HepG2 (cell line): ENCODE data around the gene CCDC61. TPM values are rescaled to one million over a fixed set of nuclear protein-coding genes. Genes with fewer than 3 reads are reported as not detected.

Source experiments
- ATAC-seq: fragments of 200-7000 bp; cut with Tn5 transposase; 3 replicates; pipeline ENCODE4 v1.9.1; 2020; ENCODE audit warnings: mild to moderate bottlenecking, moderate library complexity
- BruUV-seq: library from RNA; stranded (reverse); fragments of 400-500 nt; replicated peaks from 2 replicates; lab custom pipeline; 2021; lab: Mats Ljungman, UMichigan
- CTCF ChIA-PET: fragments of 300-600 bp; formaldehyde crosslinking; extraction: SDS; loops from one replicate; lab custom pipeline; 2021; ENCODE audit warnings: low total read pairs, inconsistent platforms, low intra/inter-chr PET ratio; lab: Yijun Ruan, JAX
- POLR2A ChIA-PET: fragments of 350-600 bp; sonication (Branson Sonifier 250); formaldehyde crosslinking; loops from one replicate; lab custom pipeline; 2020; ENCODE audit warnings: antibody characterized with exemption, inconsistent platforms; lab: Yijun Ruan, JAX
- DNase-seq: peaks from one replicate; pipeline ENCODE4 v3.0.0-alpha.2; 2015; ENCODE audit warnings: low spot score
- FAIRE-seq: peaks from 3 replicates; lab custom pipeline; 2011; peaks lifted over from hg19 to GRCh38; lab: Jason Lieb, UNC
- H2AFZ ChIP-seq: one replicate; pipeline ENCODE4 v1.6.1; 2011; ENCODE audit warnings: low read length, inconsistent platforms
- H3K27ac ChIP-seq: fragments of 300-600 bp; 3 replicates; pipeline ENCODE4 v1.8.0; 2011; ENCODE audit warnings: mixed run types, mild to moderate bottlenecking, mixed read lengths, low read length, inconsistent platforms; ENCODE audit not compliant: insufficient read depth; ENCODE audit errors: extremely low read length
- H3K27me3 ChIP-seq, 2 experiments: fragments of 200-600 bp in 1 of 2; 2 replicates in 1 of 2; 3 replicates in 1 of 2; pipeline versions ENCODE4 v1.6.0 to v1.8.0; 2011; ENCODE audit warnings: low read length in 2 of 2, mild to moderate bottlenecking in 2 of 2, moderate library complexity in 2 of 2, inconsistent platforms in 1 of 2; ENCODE audit not compliant: insufficient read depth in 2 of 2, control insufficient read depth in 1 of 2
- H3K36me3 ChIP-seq, 2 experiments: fragments of 200-600 bp in 1 of 2; replicated peaks in 1 of 2; 2 replicates in 1 of 2; 3 replicates in 1 of 2; pipeline versions ENCODE4 v1.5.1 to v1.8.0; 2011; ENCODE audit warnings: low read length in 2 of 2, inconsistent platforms in 1 of 2; ENCODE audit not compliant: insufficient read depth in 2 of 2, control insufficient read depth in 1 of 2
- H3K4me1 ChIP-seq: 2 replicates; pipeline ENCODE4 v1.5.1; 2012; ENCODE audit warnings: low read length, inconsistent platforms; ENCODE audit not compliant: insufficient read depth
- H3K4me2 ChIP-seq: 2 replicates; pipeline ENCODE4 v1.6.0; 2011; ENCODE audit warnings: low read depth, low read length, inconsistent platforms
- H3K4me3 ChIP-seq, 3 experiments: fragments of 200-600 bp in 1 of 3; sonication (generic), shearing (Covaris generic) in 1 of 3; replicated peaks in 1 of 3; 2 replicates each; pipeline ENCODE4 v1.5.1; 2011 to 2016; ENCODE audit warnings: low read length in 3 of 3, inconsistent platforms in 2 of 3, low read depth in 2 of 3, mild to moderate bottlenecking in 2 of 3, control low read depth in 1 of 3, mixed read lengths in 1 of 3; ENCODE audit not compliant: insufficient read depth in 1 of 3
- H3K79me2 ChIP-seq: one replicate; pipeline ENCODE4 v1.6.1; 2011; ENCODE audit warnings: low read length, inconsistent platforms; ENCODE audit not compliant: insufficient read depth
- H3K9ac ChIP-seq: 2 replicates; pipeline ENCODE4 v1.6.0; 2011; ENCODE audit warnings: mild to moderate bottlenecking, low read depth, low read length, inconsistent platforms; ENCODE audit not compliant: insufficient read depth
- H3K9me3 ChIP-seq: 2 replicates; pipeline ENCODE4 v1.5.1; 2012; ENCODE audit warnings: mild to moderate bottlenecking, low read length
- H4K20me1 ChIP-seq: 2 replicates; pipeline ENCODE4 v1.6.0; 2011; ENCODE audit warnings: inconsistent platforms, mild to moderate bottlenecking, low read length, moderate library complexity; ENCODE audit not compliant: insufficient read depth
- ATF7 ChIP-seq, 2 experiments: fragments of 450-650 bp in 1 of 2; sonication (generic) in 1 of 2; formaldehyde crosslinking in 1 of 2; IDR thresholded peaks; 2 replicates each; pipeline versions ENCODE4 v1.4.0 to v1.6.1; 2016 to 2020; ENCODE audit warnings: antibody characterized with exemption in 1 of 2, mild to moderate bottlenecking in 1 of 2, missing genetic modification reagents in 1 of 2
- DPF2 ChIP-seq: sonication (generic); formaldehyde crosslinking; IDR thresholded peaks from 2 replicates; pipeline ENCODE4 v1.4.0; 2020; ENCODE audit warnings: mild to moderate bottlenecking, low read depth, missing genetic modification reagents, borderline replicate concordance
- GTF3A ChIP-seq: sonication (generic); formaldehyde crosslinking; conservative IDR thresholded peaks from 2 replicates; pipeline ENCODE4 v1.4.0; 2020; ENCODE audit warnings: mild to moderate bottlenecking, missing genetic modification reagents
- HOXA9 ChIP-seq: sonication (generic); formaldehyde crosslinking; IDR thresholded peaks from 2 replicates; pipeline ENCODE4 v1.8.1; 2022; ENCODE audit warnings: missing genetic modification reagents, mild to moderate bottlenecking, moderate library complexity, borderline replicate concordance
- ISL2 ChIP-seq: sonication (generic); formaldehyde crosslinking; IDR thresholded peaks from 2 replicates; pipeline ENCODE4 v1.5.0; 2020; ENCODE audit warnings: missing genetic modification reagents
- KDM2A ChIP-seq: sonication (generic); formaldehyde crosslinking; IDR thresholded peaks from 2 replicates; pipeline ENCODE4 v1.4.0; 2020; ENCODE audit warnings: low read depth, missing genetic modification reagents, borderline replicate concordance
- RXRA ChIP-seq: sonication (generic); formaldehyde crosslinking; IDR thresholded peaks from 2 replicates; pipeline ENCODE4 v1.5.1; 2020; ENCODE audit warnings: missing genetic modification reagents
- TGIF2 ChIP-seq: IDR thresholded peaks from 2 replicates; pipeline ENCODE4 v1.6.1; 2016; ENCODE audit warnings: control low read depth, missing compliant biosample characterization
- YEATS2 ChIP-seq: sonication (generic); formaldehyde crosslinking; IDR thresholded peaks from 2 replicates; pipeline ENCODE4 v1.4.0; 2020; ENCODE audit warnings: missing genetic modification reagents, borderline replicate concordance
- ZFP41 ChIP-seq: sonication (generic); formaldehyde crosslinking; IDR thresholded peaks from 2 replicates; pipeline ENCODE4 v1.4.0; 2020; ENCODE audit warnings: mild to moderate bottlenecking, missing genetic modification reagents, borderline replicate concordance
- ZMYM2 ChIP-seq: sonication (generic); formaldehyde crosslinking; IDR thresholded peaks from 2 replicates; pipeline ENCODE4 v1.8.0; 2022; ENCODE audit warnings: mild to moderate bottlenecking, missing genetic modification reagents
- ZNF256 ChIP-seq: sonication (generic); formaldehyde crosslinking; conservative IDR thresholded peaks from 2 replicates; pipeline ENCODE4 v1.4.0; 2020; ENCODE audit warnings: missing genetic modification reagents
- ZNF280B ChIP-seq: sonication (generic); formaldehyde crosslinking; IDR thresholded peaks from 2 replicates; pipeline ENCODE4 v1.5.0; 2020; ENCODE audit warnings: missing genetic modification reagents, mild to moderate bottlenecking, borderline replicate concordance
- ZNF550 ChIP-seq: sonication (generic); formaldehyde crosslinking; IDR thresholded peaks from 2 replicates; pipeline ENCODE4 v1.4.0; 2020; ENCODE audit warnings: mild to moderate bottlenecking, missing genetic modification reagents, borderline replicate concordance
- ZNF652 ChIP-seq: IDR thresholded peaks from 2 replicates; pipeline ENCODE4 v1.6.1; 2016; ENCODE audit warnings: low read depth, borderline replicate concordance
- ZNF672 ChIP-seq: sonication (generic); formaldehyde crosslinking; IDR thresholded peaks from 2 replicates; pipeline ENCODE4 v1.8.1; 2022; ENCODE audit warnings: missing genetic modification reagents
- ZNF691 ChIP-seq: sonication (generic); formaldehyde crosslinking; IDR thresholded peaks from 2 replicates; pipeline ENCODE4 v1.4.0; 2020; ENCODE audit warnings: missing genetic modification reagents, low read depth, mild to moderate bottlenecking, borderline replicate concordance
- ZNF710 ChIP-seq: sonication (generic); formaldehyde crosslinking; IDR thresholded peaks from 2 replicates; pipeline ENCODE4 v1.5.0; 2020; ENCODE audit warnings: mild to moderate bottlenecking, missing genetic modification reagents, borderline replicate concordance
- ZSCAN30 ChIP-seq: sonication (generic); formaldehyde crosslinking; IDR thresholded peaks from 2 replicates; pipeline ENCODE4 v1.5.0; 2020; ENCODE audit warnings: mild to moderate bottlenecking, missing genetic modification reagents
- WGBS: methylation state at CpG from one replicate; pipeline ENCODE4 v1.1.6; 2017; ENCODE audit warnings: low lambda C conversion rate; 5-methylcytosine and 5-hydroxymethylcytosine counted together
- in situ Hi-C: cut with HindIII; loops from 2 replicates; pipeline ENCODE4 v1.10.0; 2017; ENCODE audit warnings: low pct_unique_long_range_greater_than_20kb; ENCODE audit not compliant: extremely low pct_ligation_motif_present
- intact Hi-C: fragments of 100-400 bp; cut with micrococcal nuclease; formaldehyde crosslinking; loops from one replicate; pipeline ENCODE4 v1.10.0; 2022; ENCODE audit not compliant: unreplicated experiment
- polyA plus RNA-seq, 8 experiments: library from polyadenylated mRNA; depleted of rRNA in 3 of 8; stranded (reverse) in 7 of 8; unstranded in 1 of 8; fragments of >200 nt; fragmentation: Illumina TruSeq in 4 of 8; extraction: Trizol in 4 of 8; gene quantifications; 2 replicates each; pipeline versions ENCODE4 v1.2.1 to v1.2.3, GENCODE V29; 2011 to 2016; ENCODE audit warnings: low read depth in 4 of 8, missing spikeins in 1 of 8, mixed read lengths in 1 of 8; ENCODE audit not compliant: insufficient read depth in 1 of 8
- total RNA-seq, 5 experiments: library from RNA; depleted of rRNA; stranded (reverse); fragments of >200 nt; fragmentation: Illumina TruSeq; extraction: Trizol; gene quantifications; 2 replicates each; pipeline ENCODE4 v1.2.3, GENCODE V29; 2016; ENCODE audit warnings: low read depth in 1 of 5

The CCDC61 gene
- total and polyA plus RNA-seq, 2 of the 13 experiments (the other 11 are each of a cell fraction or from before 2014, with no cell fraction given): 4.2 to 4.9 TPM

- TF ChIP-seq ZNF691 (CRISPR knock-in tag) (no peak), TGIF2 (0 out of 2 replicates have a peak, but pooled peaks have one; percentile 1), ATF7 (IDR thresholded peaks at IDR 0.05) (peak; percentile 75), ATF7 (CRISPR knock-in tag; IDR thresholded peaks at IDR 0.05) (no peak), ZNF652 (CRISPR knock-in tag) (peak; percentile 76; the same call in 1 of the 2 replicates)
These were observed 583 bp downstream of the CCDC61 start (continued) for GRCh38 chr19:45995715-45996385.

GRCh38 chr19:45996933-45997332 lies 1.7 kb downstream of the CCDC61 start:
- POLR2A ChIA-PET: no interaction called here
- TF ChIP-seq RXRA (CRISPR knock-in tag) (no peak), GTF3A (CRISPR knock-in tag) (no peak), HOXA9 (CRISPR knock-in tag) (no peak), ZSCAN30 (no peak), KDM2A (CRISPR knock-in tag) (no peak), DPF2 (CRISPR knock-in tag) (no peak), ZNF672 (CRISPR knock-in tag) (no peak), ZMYM2 (no peak), ZFP41 (CRISPR knock-in tag) (no peak), ZNF256 (CRISPR knock-in tag) (no peak), ZNF550 (CRISPR knock-in tag) (no peak), ZNF280B (CRISPR knock-in tag) (no peak), ZNF710 (CRISPR knock-in tag) (no peak), ISL2 (no peak), YEATS2 (CRISPR knock-in tag) (no peak)

More at GRCh38 chr19:45996933-45997332, 1.7 kb downstream of the CCDC61 start:
- no peaks in the 10 kb centered on the region for H3K27me3 ChIP-seq
- ATAC-seq (no peak), DNase-seq (no peak), FAIRE-seq (no peak)
- no peaks in the 10 kb centered on the region for H4K20me1 ChIP-seq
- H3K27ac ChIP-seq: no peak overlapping the region
- H3K4me3 ChIP-seq: no peak overlapping the region
- no peaks in the 10 kb centered on the region for H3K9me3 ChIP-seq
- WGBS: 85% methylated on average over 8 of the region's 8 CpGs
- H3K4me1 ChIP-seq: peaks cover 12% of the 10 kb centered on the region; the same call in 1 of the 2 replicates
- peaks cover 10% of the 10 kb centered on the region for H3K79me2 ChIP-seq
- 0 out of 5 replicates have a peak, but pooled peaks cover 0 to 1% of the 10 kb centered on the region in 2 experiments for H3K36me3 ChIP-seq
- CTCF ChIA-PET: no interaction called here
- BruUV-seq: no TSS peak
- no peak overlapping the region for H3K9ac ChIP-seq
- no peak overlapping the region for H2AFZ ChIP-seq
- intact Hi-C loops: loop anchor here (10.0 kb wide), 1 partner anchor 72 kb away; no protein-coding TSS in a partner anchor
- in situ Hi-C loops: no loop called here
- H3K4me2 ChIP-seq: no peak overlapping the region
